A673 (cell line): ENCODE measurements around the gene ESPNL.

Experiments used
- CTCF ChIP-seq: fragments of 300-800, 200-600 bp; sonication (generic); conservative IDR thresholded peaks from 2 replicates; pipeline ENCODE4 v1.5.1; 2017; ENCODE audit warnings: low read depth, mild to moderate bottlenecking, antibody characterized with exemption, low read length, moderate library complexity, mixed read lengths
- EZH2 ChIP-seq: fragments of 200-600 bp; sonication (generic); IDR thresholded peaks from 2 replicates; pipeline ENCODE4 v1.6.1; 2017; ENCODE audit warnings: borderline replicate concordance, low read depth, mild to moderate bottlenecking, mixed read lengths, antibody characterized with exemption, low read length; ENCODE audit not compliant: poor library complexity, severe bottlenecking

GRCh38 chr2:238082827-238083226 is 17.3 kb upstream of the ESPNL start:
- TF ChIP-seq EZH2 (no peak), CTCF (no peak)
